ENCODE results near the gene RPL9. TPM values are rescaled to one million over a fixed set of nuclear protein-coding genes. Genes with fewer than 3 reads are reported as not detected.

Gene RPL9
- total RNA-seq, 2 experiments from 2014 or later, result 2,639 to 2,826 TPM

DNA sequence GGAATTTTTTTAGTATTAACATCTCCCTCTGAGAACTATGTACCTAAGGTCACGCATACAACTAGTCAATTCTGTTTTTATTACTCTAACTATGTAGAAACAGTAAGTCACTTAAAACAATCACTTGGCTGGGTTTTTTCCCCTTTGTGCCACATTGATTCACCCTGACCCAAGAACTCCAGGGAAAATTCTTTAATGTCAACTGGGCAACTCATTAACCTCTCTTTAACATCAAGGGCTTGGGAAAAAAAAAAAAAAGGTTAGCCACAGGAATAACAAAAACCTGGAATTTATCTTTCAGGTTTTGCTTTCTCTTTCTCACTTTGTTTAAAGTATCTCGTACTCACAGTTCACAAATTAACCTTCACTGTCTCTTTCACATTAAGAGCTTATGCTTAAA, 8.1 kb downstream of the RPL9 start:
- no peak for ATAC-seq (ENCODE audit: poor library complexity)
- peak overlapping the region; percentile 32 for H3K27ac Mint-ChIP-seq
- no peak overlapping the region for H3K4me3 ChIP-seq (ENCODE audit: low read length)
- H3K4me1 ChIP-seq (ENCODE audit: insufficient read depth, low read length), result peaks cover 12% of the 10 kb centered on the region
- peaks cover 20% of the 10 kb centered on the region for H3K4me1 Mint-ChIP-seq (ENCODE audit: low read depth)
- no peaks in the 10 kb centered on the region for H3K9me3 Mint-ChIP-seq
- no peak overlapping the region for H3K4me3 Mint-ChIP-seq
- H3K36me3 Mint-ChIP-seq (ENCODE audit: low read depth), result peaks cover 58% of the 10 kb centered on the region
- H3K27ac ChIP-seq (ENCODE audit: low read depth in 1 of 2, low read length in 2 of 2), result peak overlapping the region in 1 of 2 donors; percentile 21
- TF ChIP-seq, protein P1, sequence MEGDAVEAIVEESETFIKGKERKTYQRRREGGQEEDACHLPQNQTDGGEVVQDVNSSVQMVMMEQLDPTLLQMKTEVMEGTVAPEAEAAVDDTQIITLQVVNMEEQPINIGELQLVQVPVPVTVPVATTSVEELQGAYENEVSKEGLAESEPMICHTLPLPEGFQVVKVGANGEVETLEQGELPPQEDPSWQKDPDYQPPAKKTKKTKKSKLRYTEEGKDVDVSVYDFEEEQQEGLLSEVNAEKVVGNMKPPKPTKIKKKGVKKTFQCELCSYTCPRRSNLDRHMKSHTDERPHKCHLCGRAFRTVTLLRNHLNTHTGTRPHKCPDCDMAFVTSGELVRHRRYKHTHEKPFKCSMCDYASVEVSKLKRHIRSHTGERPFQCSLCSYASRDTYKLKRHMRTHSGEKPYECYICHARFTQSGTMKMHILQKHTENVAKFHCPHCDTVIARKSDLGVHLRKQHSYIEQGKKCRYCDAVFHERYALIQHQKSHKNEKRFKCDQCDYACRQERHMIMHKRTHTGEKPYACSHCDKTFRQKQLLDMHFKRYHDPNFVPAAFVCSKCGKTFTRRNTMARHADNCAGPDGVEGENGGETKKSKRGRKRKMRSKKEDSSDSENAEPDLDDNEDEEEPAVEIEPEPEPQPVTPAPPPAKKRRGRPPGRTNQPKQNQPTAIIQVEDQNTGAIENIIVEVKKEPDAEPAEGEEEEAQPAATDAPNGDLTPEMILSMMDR (IDR thresholded peaks at IDR 0.05), result no peak
- no peak for DNase-seq
- intact Hi-C loops (cut with DNase I, micrococcal nuclease), result loop anchor here in 1 of 2 experiments (5.0 to 10.0 kb wide), 3 partner anchors 98 to 1766 kb away; partner anchors contain the start of gene RELL1
- H3K9me3 ChIP-seq (ENCODE audit: control insufficient read depth in 1 of 2, insufficient read depth in 1 of 2, low read length in 2 of 2), result peaks cover 0 to 5% of the 10 kb centered on the region in 2 experiments
- peaks cover 48% of the 10 kb centered on the region for H3K36me3 ChIP-seq (ENCODE audit: insufficient read depth, low read length)
- ChIA-PET POLR2A (interaction anchor here (0.5 to 0.9 kb wide), 3 partner anchors 21 to 393 kb away, joined by 3 read pairs; no protein-coding TSS in a partner anchor), CTCF (no interaction called here)
- no peaks in the 10 kb centered on the region for H3K27me3 Mint-ChIP-seq
- no peaks in the 10 kb centered on the region for H3K27me3 ChIP-seq (ENCODE audit: control insufficient read depth in 1 of 2, insufficient read depth in 2 of 2, low read length in 2 of 2)

GRCh38 chr4:39446842-39447573, 11.7 kb downstream of the RPL9 start:
- H3K27ac ChIP-seq (ENCODE audit: low read depth in 1 of 2, low read length in 2 of 2), result no peak overlapping the region
- CTCF ChIA-PET, result no interaction called here
- ATAC-seq (ENCODE audit: poor library complexity) (peak; percentile 86), DNase-seq (peak in 13 of 14 experiments; percentile 4 to 82 (median 34))
- peaks cover 12% of the 10 kb centered on the region for H3K4me1 ChIP-seq (ENCODE audit: insufficient read depth, low read length)
- H3K4me3 Mint-ChIP-seq, result peak overlapping the region; percentile 76
- H3K27me3 Mint-ChIP-seq, result no peaks in the 10 kb centered on the region
- H3K9me3 ChIP-seq (ENCODE audit: control insufficient read depth in 1 of 2, insufficient read depth in 1 of 2, low read length in 2 of 2), result peaks cover 0 to 5% of the 10 kb centered on the region in 2 experiments
- no peaks in the 10 kb centered on the region for H3K27me3 ChIP-seq (ENCODE audit: control insufficient read depth in 1 of 2, insufficient read depth in 2 of 2, low read length in 2 of 2)
- peaks cover 12% of the 10 kb centered on the region for H3K36me3 ChIP-seq (ENCODE audit: insufficient read depth, low read length)
- H3K9me3 Mint-ChIP-seq, result no peaks in the 10 kb centered on the region
- TF ChIP-seq, protein P1 (IDR thresholded peaks at IDR 0.05), result no peak
- intact Hi-C loops (cut with DNase I, micrococcal nuclease), result loop anchor here in 1 of 2 experiments (5.0 kb wide), 1 partner anchor 260 kb away; no protein-coding TSS in a partner anchor
- H3K36me3 Mint-ChIP-seq (ENCODE audit: low read depth), result peaks cover 24% of the 10 kb centered on the region
- peak overlapping the region; percentile 53 for H3K4me3 ChIP-seq (ENCODE audit: low read length)
- peak overlapping the region; percentile 63 for H3K27ac Mint-ChIP-seq
- peaks cover 9% of the 10 kb centered on the region for H3K4me1 Mint-ChIP-seq (ENCODE audit: low read depth)
- POLR2A ChIA-PET, result interaction anchor here (0.7 to 4.5 kb wide), 2 partner anchors 11 to 395 kb away, joined by 3 to 42 read pairs; partner anchors contain the start of genes LIAS and RPL9

DNA sequence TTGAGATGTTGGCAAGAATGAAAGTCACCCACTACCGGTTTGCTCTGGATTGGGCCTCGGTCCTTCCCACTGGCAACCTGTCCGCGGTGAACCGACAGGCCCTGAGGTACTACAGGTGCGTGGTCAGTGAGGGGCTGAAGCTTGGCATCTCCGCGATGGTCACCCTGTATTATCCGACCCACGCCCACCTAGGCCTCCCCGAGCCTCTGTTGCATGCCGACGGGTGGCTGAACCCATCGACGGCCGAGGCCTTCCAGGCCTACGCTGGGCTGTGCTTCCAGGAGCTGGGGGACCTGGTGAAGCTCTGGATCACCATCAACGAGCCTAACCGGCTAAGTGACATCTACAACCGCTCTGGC, 12.3 kb downstream of the RPL9 start:
- H3K27me3 ChIP-seq (ENCODE audit: control insufficient read depth in 1 of 2, insufficient read depth in 2 of 2, low read length in 2 of 2), result no peaks in the 10 kb centered on the region
- intact Hi-C loops (cut with DNase I, micrococcal nuclease), result loop anchor here in 1 of 2 experiments (5.0 kb wide), 1 partner anchor 259 kb away; no protein-coding TSS in a partner anchor
- Mint-ChIP-seq H3K4me1 (ENCODE audit: low read depth) (peaks cover 9% of the 10 kb centered on the region), H3K9me3 (no peaks in the 10 kb centered on the region), H3K36me3 (ENCODE audit: low read depth) (peaks cover 18% of the 10 kb centered on the region), H3K27me3 (no peaks in the 10 kb centered on the region), H3K27ac (no peak overlapping the region), H3K4me3 (peak overlapping the region; percentile 76)
- H3K4me1 ChIP-seq (ENCODE audit: insufficient read depth, low read length), result peaks cover 12% of the 10 kb centered on the region
- CTCF ChIA-PET, result no interaction called here
- DNase-seq, result peak in 1 of 14 experiments; percentile 1
- POLR2A ChIA-PET, result interaction anchor here (4.5 kb wide), 1 partner anchor 12 kb away, joined by 42 read pairs; the partner anchor contains the start of genes LIAS and RPL9
- TF ChIP-seq, protein P1 (IDR thresholded peaks at IDR 0.05), result no peak
- H3K27ac ChIP-seq (ENCODE audit: low read depth in 1 of 2, low read length in 2 of 2), result no peak overlapping the region
- peak overlapping the region; percentile 53 for H3K4me3 ChIP-seq (ENCODE audit: low read length)
- no peak for ATAC-seq (ENCODE audit: poor library complexity)
- peaks cover 7% of the 10 kb centered on the region for H3K36me3 ChIP-seq (ENCODE audit: insufficient read depth, low read length)
- peaks cover 0 to 5% of the 10 kb centered on the region in 2 experiments for H3K9me3 ChIP-seq (ENCODE audit: control insufficient read depth in 1 of 2, insufficient read depth in 1 of 2, low read length in 2 of 2)

Measured in CD4-positive, alpha-beta T cell (primary cell).